NCI-H69 (cell line): Measurements from ENCODE around the gene RIMS1.

ENCODE experiments used
- DNase-seq: peaks from one replicate; lab custom pipeline; 2025; lab: John Stamatoyannopoulos, UW

The RIMS1 gene

DNA sequence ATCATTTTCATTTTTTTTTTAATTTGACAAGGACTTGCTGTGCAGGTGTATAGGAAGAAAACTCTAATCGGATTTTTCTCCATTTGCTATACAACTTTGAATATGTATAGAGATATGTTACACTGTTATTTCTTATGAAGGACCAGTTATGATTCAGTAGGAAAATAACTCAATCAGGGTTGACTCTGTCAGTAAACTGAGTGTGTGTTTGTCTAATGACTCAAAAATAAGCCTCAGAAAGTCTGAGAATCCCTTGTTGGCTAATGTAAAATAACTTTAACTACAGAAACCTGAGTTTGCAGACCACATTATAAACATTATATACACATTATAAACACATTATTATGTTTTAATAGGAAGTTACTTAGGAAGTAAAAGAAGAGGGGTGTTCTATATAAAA lies 352.6 kb downstream of the RIMS1 start:
- DNase-seq, result no peak

DNA sequence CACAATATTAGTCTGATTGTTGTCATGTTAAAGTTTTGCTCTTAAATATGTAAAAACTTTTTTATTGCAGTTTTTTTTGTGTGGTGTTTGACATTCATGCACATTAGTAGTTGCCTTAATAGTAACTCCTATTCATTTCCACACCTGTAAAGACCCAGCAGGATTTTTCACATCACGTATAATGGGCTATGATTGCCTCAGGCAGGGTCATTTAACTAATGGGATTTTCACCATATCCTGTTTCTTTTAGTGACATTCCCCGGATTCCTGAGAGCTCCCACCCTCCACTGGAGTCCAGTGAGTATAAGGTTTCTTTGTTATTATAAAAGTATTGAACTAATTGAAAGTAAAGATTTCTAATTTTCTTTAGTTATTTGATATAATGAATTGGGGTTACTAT lies 359.2 kb downstream of the RIMS1 start:
- DNase-seq, result peak; percentile 70

DNA sequence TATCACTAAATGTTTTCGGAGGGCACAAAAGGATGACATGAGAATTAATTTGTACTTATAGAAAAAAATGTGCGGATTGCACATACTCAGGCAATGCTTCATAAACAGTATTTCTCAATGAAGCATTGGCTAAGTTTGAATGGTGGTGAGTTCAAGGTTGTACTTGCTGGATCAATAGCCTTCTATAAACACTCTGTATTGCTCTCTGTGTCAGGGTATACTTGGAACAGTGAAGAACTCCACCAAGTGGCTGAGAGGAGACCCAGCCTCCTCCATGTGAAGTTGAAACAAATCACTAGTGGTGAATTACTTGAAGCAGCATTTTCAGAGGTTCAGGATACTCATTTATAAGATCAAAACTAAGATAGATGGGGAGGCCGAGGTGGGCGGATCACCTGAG lies 360.6 kb downstream of the RIMS1 start:
- peak; percentile 18 for DNase-seq

GRCh38 chr6:72248621-72249020 lies 362.3 kb downstream of the RIMS1 start:
- DNase-seq, result no peak

DNA sequence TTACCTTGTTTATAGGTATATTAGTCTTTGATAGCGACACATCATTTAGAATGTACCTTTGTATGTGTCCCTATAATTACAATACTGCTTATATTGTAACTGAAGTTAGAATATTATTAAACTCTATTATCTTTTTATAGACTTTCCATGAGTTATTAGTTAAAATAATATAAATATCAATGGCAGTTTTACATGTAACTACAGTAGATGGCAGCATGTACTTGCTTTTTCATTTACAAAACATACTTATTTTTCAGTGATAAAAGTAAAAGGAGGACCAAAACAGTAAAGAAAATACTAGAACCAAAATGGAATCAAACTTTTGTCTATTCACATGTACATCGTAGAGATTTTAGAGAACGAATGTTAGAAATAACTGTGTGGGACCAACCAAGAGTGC lies 364.3 kb downstream of the RIMS1 start:
- no peak for DNase-seq

GRCh38 chr6:72260489-72260888 lies 374.1 kb downstream of the RIMS1 start:
- no peak for DNase-seq

DNA sequence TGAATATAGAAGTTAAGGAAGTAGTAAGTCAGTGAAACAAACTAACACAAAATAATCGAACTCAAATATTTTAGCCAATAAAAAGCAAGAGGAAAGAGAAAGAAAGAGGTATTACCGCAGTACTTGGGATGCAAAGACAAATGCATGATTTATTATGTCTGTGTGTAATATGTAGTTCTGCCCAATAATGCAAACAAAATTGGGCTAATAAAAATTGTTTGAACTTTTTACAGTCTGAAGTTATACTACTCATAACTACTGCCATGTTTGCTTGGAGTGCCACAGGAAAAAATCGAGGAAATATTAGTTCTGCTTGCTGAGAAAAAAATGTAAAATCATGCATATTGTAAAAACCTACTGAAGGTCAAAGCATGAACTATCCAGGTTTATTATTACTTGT lies 375.2 kb downstream of the RIMS1 start:
- no peak for DNase-seq

DNA sequence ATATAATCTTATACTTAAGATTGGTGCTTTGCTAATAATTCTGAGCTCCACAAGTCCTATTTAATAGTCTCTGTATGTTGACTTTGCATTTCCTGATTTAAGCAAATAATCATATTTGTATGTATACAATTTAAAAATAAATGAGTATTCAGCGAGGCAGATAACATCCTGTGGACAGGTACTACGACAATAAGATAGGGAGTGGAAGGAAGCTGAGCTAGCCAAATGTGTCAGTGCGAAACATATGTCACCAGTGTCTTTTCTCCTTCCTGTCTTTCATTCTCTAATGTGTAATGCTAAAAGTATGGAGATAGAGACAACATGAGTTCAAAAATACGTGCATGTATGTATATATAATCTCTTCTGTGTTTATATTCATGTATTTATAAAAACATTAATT lies 375.9 kb downstream of the RIMS1 start:
- no peak for DNase-seq

GRCh38 chr6:72267470-72267869 lies 381.1 kb downstream of the RIMS1 start:
- no peak for DNase-seq

DNA sequence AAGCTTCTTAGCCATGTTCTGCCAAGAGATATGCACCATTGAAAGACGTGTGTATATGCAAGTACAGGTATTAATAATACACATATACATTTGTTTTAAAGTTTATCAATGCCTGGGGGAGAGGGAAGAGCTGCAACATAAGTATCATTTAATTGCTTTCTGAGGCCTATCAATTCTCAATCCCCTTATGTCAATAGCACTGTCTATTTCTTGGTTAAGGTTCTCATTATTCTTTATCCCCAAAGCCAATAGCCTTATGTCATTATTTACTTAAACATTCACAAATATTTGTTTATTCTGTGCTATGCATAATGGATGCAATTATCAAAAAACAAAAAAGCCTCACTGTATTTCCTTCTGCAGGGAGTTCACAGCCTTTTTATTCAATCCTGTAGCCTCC lies 385.2 kb downstream of the RIMS1 start:
- DNase-seq, result peak; percentile 65

DNA sequence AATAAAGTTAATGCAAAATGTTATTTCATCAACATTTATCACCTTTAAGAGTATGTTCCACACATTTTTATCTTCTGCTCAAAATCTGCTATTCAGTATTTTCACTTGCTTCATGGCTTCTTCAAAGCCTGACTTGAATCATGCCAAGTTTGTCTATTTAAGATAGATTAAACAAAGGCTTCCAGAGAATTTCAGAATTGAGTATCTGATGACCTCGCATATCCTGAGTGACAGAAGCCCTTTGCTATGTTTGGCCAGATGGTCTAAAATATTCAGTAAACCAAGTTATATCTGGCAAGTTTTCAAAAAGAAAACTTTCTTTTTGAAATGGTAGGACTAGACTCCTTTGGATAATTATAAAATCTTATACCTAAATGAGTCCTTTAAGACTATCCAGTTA lies 386.6 kb downstream of the RIMS1 start:
- peak; percentile 10 for DNase-seq

DNA sequence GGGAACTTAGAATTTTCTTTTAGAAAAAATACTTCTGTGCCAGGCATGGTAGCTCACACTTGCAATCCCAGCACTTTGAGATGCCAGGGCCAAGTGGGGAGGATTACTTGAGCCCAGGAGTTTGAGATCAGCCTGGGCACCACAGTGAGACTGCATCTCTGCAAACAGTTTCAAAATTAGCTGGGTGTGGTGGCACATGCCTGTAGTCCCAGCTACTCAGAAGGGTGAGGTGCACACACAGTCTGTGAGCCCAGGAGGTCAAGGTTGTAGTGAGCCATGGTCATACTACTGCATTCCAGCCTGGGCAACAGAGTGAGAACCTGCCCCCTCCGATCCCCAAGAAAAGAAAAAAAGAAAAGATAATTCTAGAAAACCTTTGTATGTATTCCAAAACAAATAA lies 389.5 kb downstream of the RIMS1 start:
- no peak for DNase-seq

- DNase-seq, result no peak
These were observed 395.9 kb downstream of the RIMS1 start for GRCh38 chr6:72282201-72282600.

GRCh38 chr6:72283571-72283970 lies 397.2 kb downstream of the RIMS1 start:
- peak; percentile 66 for DNase-seq

- no peak for DNase-seq
These were observed 400.6 kb downstream of the RIMS1 start for GRCh38 chr6:72286911-72287311.

- no peak for DNase-seq
These were observed 401.5 kb downstream of the RIMS1 start for GRCh38 chr6:72287801-72288200.

GRCh38 chr6:72288592-72288991 lies 402.2 kb downstream of the RIMS1 start:
- no peak for DNase-seq

DNA sequence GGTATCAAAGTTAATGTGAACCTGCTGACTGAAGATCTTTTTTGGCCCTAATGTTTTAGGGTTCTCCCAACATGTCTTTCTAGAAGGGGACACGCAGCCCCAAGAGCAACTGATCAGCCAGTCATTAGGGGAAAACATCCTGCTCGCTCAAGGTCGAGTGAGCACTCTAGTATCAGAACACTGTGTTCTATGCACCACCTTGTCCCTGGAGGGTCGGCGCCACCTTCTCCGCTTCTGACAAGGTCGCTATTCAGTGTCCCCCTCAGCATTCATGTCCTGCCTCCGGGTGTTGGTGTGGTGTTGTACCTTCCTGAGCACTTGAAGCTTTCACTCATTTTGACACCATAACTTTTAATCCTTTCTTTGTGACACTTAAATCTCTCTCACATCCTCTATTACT lies 404.3 kb downstream of the RIMS1 start:
- no peak for DNase-seq

DNA sequence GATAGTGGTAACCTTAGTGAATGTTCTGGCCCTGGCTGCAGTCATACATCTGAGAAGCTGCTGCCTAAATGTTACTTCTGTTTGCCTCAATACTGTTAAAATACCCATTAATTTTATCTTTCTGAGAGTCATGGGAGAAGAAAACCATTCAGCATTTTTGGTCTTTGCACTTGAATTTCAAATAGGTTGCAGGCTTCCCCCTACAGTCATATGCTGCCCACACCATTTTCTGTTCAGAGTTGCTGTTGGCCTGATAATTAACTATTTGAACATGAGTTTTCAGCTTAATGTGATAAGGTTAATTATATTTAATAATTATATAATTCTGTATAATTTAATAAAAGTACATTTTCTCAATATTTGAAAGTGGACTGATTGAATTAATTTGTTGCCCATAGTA lies 410.0 kb downstream of the RIMS1 start:
- DNase-seq, result no peak

GRCh38 chr6:72305971-72306370 lies 419.6 kb downstream of the RIMS1 start:
- DNase-seq, result no peak

DNA sequence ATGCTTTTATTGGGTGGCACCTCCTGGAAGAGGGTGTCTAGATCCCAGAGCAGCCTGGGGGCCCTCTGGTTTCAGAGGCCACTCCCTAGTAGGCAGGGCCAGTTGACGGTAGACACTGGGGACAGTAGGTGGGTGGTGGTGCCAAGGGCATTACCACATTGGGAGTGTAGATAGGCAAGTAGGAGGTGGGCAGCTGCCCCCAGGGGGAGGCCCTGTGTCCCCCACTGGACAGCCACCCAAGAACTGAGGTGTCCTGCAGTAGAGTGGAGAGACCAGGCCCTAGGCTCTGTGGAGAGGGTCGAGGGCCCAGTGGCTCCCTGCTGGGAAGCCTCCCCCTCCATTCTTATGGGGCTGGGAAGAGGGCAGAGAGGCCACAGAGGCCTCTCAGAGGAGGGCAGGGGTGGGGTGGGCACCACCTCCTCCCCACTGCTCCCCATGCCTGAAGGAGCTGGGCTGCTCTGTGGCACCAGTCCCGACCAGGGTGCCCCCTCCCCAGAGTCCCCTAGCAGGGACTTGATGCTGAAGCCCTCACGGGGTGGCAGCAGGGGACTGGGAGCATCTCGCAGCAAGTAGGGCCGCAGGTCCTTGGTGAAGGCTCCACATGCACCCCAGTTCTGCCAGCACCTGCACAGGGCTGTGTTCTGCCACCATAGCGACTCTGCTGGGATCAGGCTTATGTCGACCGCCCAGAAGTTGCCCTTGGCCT lies 430.5 kb downstream of the RIMS1 start:
- no peak for DNase-seq

GRCh38 chr6:72321788-72322187 lies 435.4 kb downstream of the RIMS1 start:
- DNase-seq, result no peak

DNA sequence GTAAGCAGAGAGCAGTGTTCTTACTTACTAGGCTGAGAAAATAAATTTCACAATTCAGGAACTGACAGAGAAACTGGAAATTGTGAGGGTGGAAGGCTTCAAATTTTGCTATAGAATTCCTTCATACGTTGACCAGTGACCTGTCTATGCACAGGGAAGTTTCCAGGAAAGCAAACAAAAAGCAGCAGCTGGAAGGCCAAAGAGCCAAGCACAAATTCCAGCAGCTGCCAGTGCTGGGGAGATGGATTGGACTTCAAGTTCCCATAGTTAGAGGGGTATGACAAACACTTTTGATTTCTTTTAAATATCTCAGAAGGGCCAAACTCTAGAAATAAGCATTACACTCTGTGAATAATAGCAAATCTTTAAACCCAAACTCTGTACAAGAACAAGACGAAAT lies 436.4 kb downstream of the RIMS1 start:
- DNase-seq, result no peak

GRCh38 chr6:72324591-72324990 lies 438.2 kb downstream of the RIMS1 start:
- no peak for DNase-seq

- no peak for DNase-seq
These were observed 442.4 kb downstream of the RIMS1 start for GRCh38 chr6:72328775-72329174.
